CD14-positive monocyte (primary cell): ENCODE measurements around the gene PDP2. TPM values are rescaled to one million over a fixed set of nuclear protein-coding genes. Genes with fewer than 3 reads are reported as not detected.

ENCODE experiments used
- DNase-seq, 3 donors: peaks; one replicate each; pipeline ENCODE4 v3.0.0-alpha.2; 2011 to 2022
- H2AFZ ChIP-seq: 2 replicates; pipeline ENCODE4 v1.6.0; 2012; ENCODE audit warnings: mild to moderate bottlenecking, low read depth, low read length, inconsistent platforms; ENCODE audit not compliant: insufficient read depth, poor library complexity, severe bottlenecking
- H3K27ac ChIP-seq, 2 donors: 1 replicate in 1 of 2; 2 replicates in 1 of 2; pipeline ENCODE4 v1.5.1; 2012 to 2013; ENCODE audit warnings: low read length in 2 of 2, control low read depth in 1 of 2, inconsistent platforms in 1 of 2, low read depth in 1 of 2, mild to moderate bottlenecking in 1 of 2
- H3K27me3 ChIP-seq, 2 donors: one replicate each; pipeline versions ENCODE4 v1.6.0 to v1.6.1; 2011 to 2013; ENCODE audit warnings: low read length in 2 of 2; ENCODE audit not compliant: control insufficient read depth in 2 of 2, insufficient read depth in 2 of 2
- H3K36me3 ChIP-seq, 2 donors: replicated peaks in 1 of 2; 1 replicate in 1 of 2; 2 replicates in 1 of 2; pipeline versions ENCODE4 v1.5.1 to v1.6.1; 2012 to 2013; ENCODE audit warnings: low read length in 2 of 2, control low read depth in 1 of 2, inconsistent platforms in 1 of 2, mild to moderate bottlenecking in 1 of 2; ENCODE audit not compliant: insufficient read depth in 2 of 2, control insufficient read depth in 1 of 2
- H3K4me1 ChIP-seq, 2 donors: 1 replicate in 1 of 2; 2 replicates in 1 of 2; pipeline versions ENCODE4 v1.5.1 to v1.6.1; 2012 to 2013; ENCODE audit warnings: low read length in 2 of 2, control low read depth in 1 of 2, inconsistent platforms in 1 of 2, mild to moderate bottlenecking in 1 of 2, moderate library complexity in 1 of 2; ENCODE audit not compliant: insufficient read depth in 2 of 2, control insufficient read depth in 1 of 2
- H3K4me2 ChIP-seq: replicated peaks from 2 replicates; pipeline ENCODE3; 2012; ENCODE audit warnings: low read length, moderate library complexity, mild to moderate bottlenecking; ENCODE audit not compliant: poor library complexity, severe bottlenecking; ENCODE audit errors: extremely low read depth
- H3K4me3 ChIP-seq, 3 experiments: fragments of 200-600 bp in 1 of 3; sonication (generic) in 1 of 3; replicated peaks in 1 of 3; 1 replicate in 2 of 3; 2 replicates in 1 of 3; pipeline ENCODE4 v1.5.1; 2011 to 2013; ENCODE audit warnings: low read length in 3 of 3, mild to moderate bottlenecking in 3 of 3, control low read depth in 2 of 3, low read depth in 2 of 3, inconsistent platforms in 1 of 3, moderate library complexity in 1 of 3
- H3K79me2 ChIP-seq: 2 replicates; pipeline ENCODE4 v1.6.0; 2012; ENCODE audit warnings: mild to moderate bottlenecking, control low read depth, inconsistent platforms, low read length, moderate library complexity; ENCODE audit not compliant: insufficient read depth
- H3K9ac ChIP-seq: 2 replicates; pipeline ENCODE4 v1.6.0; 2017; ENCODE audit warnings: low read length, mild to moderate bottlenecking; ENCODE audit not compliant: insufficient read depth, poor library complexity, severe bottlenecking
- H3K9me3 ChIP-seq, 2 donors: replicated peaks in 1 of 2; 1 replicate in 1 of 2; 2 replicates in 1 of 2; pipeline versions ENCODE4 v1.5.1 to v1.6.1; 2012 to 2013; ENCODE audit warnings: low read length in 2 of 2, control low read depth in 1 of 2; ENCODE audit not compliant: control insufficient read depth in 1 of 2, insufficient read depth in 1 of 2
- H4K20me1 ChIP-seq: 2 replicates; pipeline ENCODE4 v1.6.0; 2012; ENCODE audit warnings: mild to moderate bottlenecking, low read length, control low read depth, moderate library complexity; ENCODE audit not compliant: insufficient read depth
- H3K27ac Mint-ChIP-seq, 7 donors: one replicate each; pipeline ENCODE4 v1.8.0; 2020; ENCODE audit warnings: mild to moderate bottlenecking in 7 of 7, mixed read lengths in 7 of 7, moderate library complexity in 6 of 7, inconsistent platforms in 2 of 7
- H3K27me3 Mint-ChIP-seq, 3 donors: one replicate each; pipeline ENCODE4 v1.8.0; 2021 to 2022; ENCODE audit warnings: low read depth in 3 of 3, mild to moderate bottlenecking in 3 of 3, mixed read lengths in 3 of 3, moderate library complexity in 3 of 3, inconsistent platforms in 1 of 3
- H3K36me3 Mint-ChIP-seq, 2 donors: one replicate each; pipeline ENCODE4 v1.8.0; 2020; ENCODE audit warnings: mixed read lengths in 2 of 2, inconsistent platforms in 1 of 2, mild to moderate bottlenecking in 1 of 2
- H3K4me1 Mint-ChIP-seq: one replicate; pipeline ENCODE4 v1.8.0; 2020; ENCODE audit warnings: mild to moderate bottlenecking, mixed read lengths
- H3K4me3 Mint-ChIP-seq, 2 donors: one replicate each; pipeline ENCODE4 v1.8.0; 2020; ENCODE audit warnings: mild to moderate bottlenecking in 2 of 2, mixed read lengths in 2 of 2, moderate library complexity in 1 of 2
- H3K9me3 Mint-ChIP-seq, 7 donors: one replicate each; pipeline ENCODE4 v1.8.0; 2020 to 2022; ENCODE audit warnings: mixed read lengths in 7 of 7, mild to moderate bottlenecking in 6 of 7, moderate library complexity in 6 of 7, inconsistent platforms in 2 of 7
- WGBS: methylation state at CpG from one replicate; pipeline ENCODE4 v1.1.5; 2013; ENCODE audit warnings: missing lambda C conversion rate; ENCODE audit not compliant: insufficient coverage; 5-methylcytosine and 5-hydroxymethylcytosine counted together
- intact Hi-C, 2 donors: fragments of 100-400 bp; cut with micrococcal nuclease; formaldehyde crosslinking; loops; one replicate each; pipeline versions ENCODE4 v1.15.0 to v1.15.1; 2023
- polyA plus RNA-seq, 3 donors: library from polyadenylated mRNA; depleted of rRNA in 1 of 3; unstranded in 2 of 3; stranded (reverse) in 1 of 3; fragments of 300-500 nt in 2 of 3; fragments of >200 nt in 1 of 3; fragmentation: Illumina TruSeq in 2 of 3; gene quantifications; 1 replicate in 2 of 3; 2 replicates in 1 of 3; pipeline ENCODE4 v1.2.3, GENCODE V29; 2012 to 2021
- TF ChIP-seq, protein P1 (sequence below): fragments of 200-600 bp; IDR thresholded peaks from one replicate; pipeline ENCODE4 v1.8.0; 2022; ENCODE audit warnings: antibody characterized with exemption, mild to moderate bottlenecking

Gene PDP2
- polyA plus RNA-seq, 3 donors, result 1.1 TPM; not detected in 2

DNA sequence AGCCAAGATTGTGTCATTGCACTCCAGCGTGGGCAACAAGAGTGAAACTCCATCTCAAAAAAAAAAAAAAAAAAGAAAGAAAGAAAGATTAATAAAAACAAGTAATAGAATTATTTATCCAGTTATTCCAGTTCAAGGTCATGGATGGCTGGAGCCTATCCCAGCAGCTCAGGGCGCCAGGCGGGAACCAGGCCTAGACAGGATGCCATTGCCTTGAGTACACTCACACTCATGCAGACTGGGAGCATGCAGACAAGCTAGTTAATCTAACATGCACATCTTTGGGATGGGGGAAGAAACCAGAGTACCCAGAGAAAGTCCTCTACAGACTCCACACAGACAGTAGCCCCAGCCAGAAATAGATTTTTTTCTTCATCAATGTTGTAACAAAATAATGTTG lies 17.9 kb downstream of the PDP2 start:
- Histone ChIP-seq H3K27me3 (no peaks in the 10 kb centered on the region), H3K4me2 (no peak overlapping the region), H4K20me1 (no peaks in the 10 kb centered on the region), H3K9me3 (no peaks in the 10 kb centered on the region), H3K79me2 (no peaks in the 10 kb centered on the region), H3K9ac (no peak overlapping the region), H3K36me3 (no peaks in the 10 kb centered on the region), H3K27ac (no peak overlapping the region), H3K4me3 (no peak overlapping the region), H3K4me1 (no peaks in the 10 kb centered on the region), H2AFZ (no peak overlapping the region)
- H3K27ac Mint-ChIP-seq, result no peak overlapping the region
- DNase-seq, result no peak
- H3K4me1 Mint-ChIP-seq, result peaks cover 4% of the 10 kb centered on the region
- no peaks in the 10 kb centered on the region for H3K9me3 Mint-ChIP-seq
- intact Hi-C loops, result loop anchor here in 1 of 2 donors (5.0 kb wide), 1 partner anchor 34 kb away; the partner anchor contains the start of gene CIAO2B
- TF ChIP-seq, protein P1, sequence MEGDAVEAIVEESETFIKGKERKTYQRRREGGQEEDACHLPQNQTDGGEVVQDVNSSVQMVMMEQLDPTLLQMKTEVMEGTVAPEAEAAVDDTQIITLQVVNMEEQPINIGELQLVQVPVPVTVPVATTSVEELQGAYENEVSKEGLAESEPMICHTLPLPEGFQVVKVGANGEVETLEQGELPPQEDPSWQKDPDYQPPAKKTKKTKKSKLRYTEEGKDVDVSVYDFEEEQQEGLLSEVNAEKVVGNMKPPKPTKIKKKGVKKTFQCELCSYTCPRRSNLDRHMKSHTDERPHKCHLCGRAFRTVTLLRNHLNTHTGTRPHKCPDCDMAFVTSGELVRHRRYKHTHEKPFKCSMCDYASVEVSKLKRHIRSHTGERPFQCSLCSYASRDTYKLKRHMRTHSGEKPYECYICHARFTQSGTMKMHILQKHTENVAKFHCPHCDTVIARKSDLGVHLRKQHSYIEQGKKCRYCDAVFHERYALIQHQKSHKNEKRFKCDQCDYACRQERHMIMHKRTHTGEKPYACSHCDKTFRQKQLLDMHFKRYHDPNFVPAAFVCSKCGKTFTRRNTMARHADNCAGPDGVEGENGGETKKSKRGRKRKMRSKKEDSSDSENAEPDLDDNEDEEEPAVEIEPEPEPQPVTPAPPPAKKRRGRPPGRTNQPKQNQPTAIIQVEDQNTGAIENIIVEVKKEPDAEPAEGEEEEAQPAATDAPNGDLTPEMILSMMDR, result no peak
- H3K36me3 Mint-ChIP-seq, result no peaks in the 10 kb centered on the region
- peaks cover 4 to 9% (median 8%) of the 10 kb centered on the region in 3 donors for H3K27me3 Mint-ChIP-seq
- no CpG with 5 or more reads among the region's 3 CpGs for WGBS
- H3K4me3 Mint-ChIP-seq, result no peak overlapping the region

DNA sequence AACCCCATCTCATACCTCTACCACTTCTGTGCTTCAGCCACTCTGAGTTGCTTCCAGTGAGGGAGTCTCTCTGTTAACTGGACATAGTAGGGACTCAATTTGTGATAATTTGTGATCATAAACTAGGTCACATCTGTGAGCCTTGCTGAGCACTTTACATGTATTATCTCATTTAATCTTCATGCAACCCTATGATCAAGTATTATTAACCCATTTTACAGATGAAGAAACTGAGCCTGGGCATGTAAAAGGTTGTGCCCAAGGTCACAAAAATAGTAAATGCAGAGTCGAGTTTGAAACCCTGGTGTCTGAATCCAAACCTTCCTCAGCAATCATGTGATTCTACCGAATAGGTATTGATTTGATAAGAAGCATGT lies 18.6 kb downstream of the PDP2 start:
- H3K9ac ChIP-seq, result no peak overlapping the region

More for the DNA sequence above, 18.6 kb downstream of the PDP2 start:
- Histone ChIP-seq H3K4me3 (no peak overlapping the region), H3K27me3 (no peaks in the 10 kb centered on the region), H3K9me3 (no peaks in the 10 kb centered on the region), H3K27ac (no peak overlapping the region), H3K4me1 (no peaks in the 10 kb centered on the region), H3K4me2 (no peak overlapping the region), H3K79me2 (no peaks in the 10 kb centered on the region), H2AFZ (no peak overlapping the region), H4K20me1 (no peaks in the 10 kb centered on the region), H3K36me3 (no peaks in the 10 kb centered on the region)
- H3K4me3 Mint-ChIP-seq, result no peak overlapping the region
- no peaks in the 10 kb centered on the region for H3K36me3 Mint-ChIP-seq
- no peak for DNase-seq
- H3K4me1 Mint-ChIP-seq, result peaks cover 4% of the 10 kb centered on the region
- no peaks in the 10 kb centered on the region for H3K9me3 Mint-ChIP-seq
- TF ChIP-seq, protein P1, result no peak
- no CpG with 5 or more reads among the region's 2 CpGs for WGBS
- intact Hi-C loops, result loop anchor here in 1 of 2 donors (5.0 kb wide), 1 partner anchor 33 kb away; the partner anchor contains the start of gene CIAO2B
- peaks cover 4 to 10% (median 8%) of the 10 kb centered on the region in 3 donors for H3K27me3 Mint-ChIP-seq
- H3K27ac Mint-ChIP-seq, result peak overlapping the region in 1 of 7 donors; percentile 7
